GM06990 (cell line): ENCODE results near the gene HOXC12.

Experiments
- DNase-seq: peaks from one replicate; pipeline ENCODE4 v3.0.0-alpha.2; 2011; ENCODE audit not compliant: insufficient read length; ENCODE audit errors: extremely low read depth
- H3K27me3 ChIP-seq: replicated peaks from 2 replicates; pipeline ENCODE4 v1.6.0; 2011; ENCODE audit warnings: low read length; ENCODE audit not compliant: control insufficient read depth, insufficient read depth
- H3K36me3 ChIP-seq: 2 replicates; pipeline ENCODE4 v1.5.1; 2011; ENCODE audit warnings: low read length; ENCODE audit not compliant: control insufficient read depth, insufficient read depth
- H3K4me3 ChIP-seq: replicated peaks from 2 replicates; pipeline ENCODE4 v1.5.1; 2011; ENCODE audit warnings: low read depth, mild to moderate bottlenecking, control low read depth, low read length
- CTCF ChIP-seq: IDR thresholded peaks from 2 replicates; pipeline ENCODE4 v1.5.1; 2011; ENCODE audit warnings: low read length, control low read depth, mild to moderate bottlenecking, inconsistent platforms; ENCODE audit not compliant: insufficient read depth, poor library complexity, severe bottlenecking

The HOXC12 gene

GRCh38 chr12:53935383-53936341, 19.0 kb upstream of the HOXC12 start:
- no peaks in the 10 kb centered on the region for H3K36me3 ChIP-seq
- DNase-seq, result no peak
- TF ChIP-seq CTCF, result no peak
- peaks cover 8% of the 10 kb centered on the region for H3K27me3 ChIP-seq
- no peak overlapping the region for H3K4me3 ChIP-seq

GRCh38 chr12:53937099-53937498, 17.6 kb upstream of the HOXC12 start:
- TF ChIP-seq CTCF, result no peak
- Histone ChIP-seq H3K27me3 (peaks cover 8% of the 10 kb centered on the region), H3K36me3 (no peaks in the 10 kb centered on the region), H3K4me3 (no peak overlapping the region)
- DNase-seq, result no peak

- no peak for DNase-seq
- no peak overlapping the region for H3K4me3 ChIP-seq
- peaks cover 8% of the 10 kb centered on the region for H3K27me3 ChIP-seq
- no peak for TF ChIP-seq CTCF
- H3K36me3 ChIP-seq, result no peaks in the 10 kb centered on the region
Observed at GRCh38 chr12:53937596-53938325, 16.9 kb upstream of the HOXC12 start.

- Histone ChIP-seq H3K36me3 (no peaks in the 10 kb centered on the region), H3K27me3 (peaks cover 8% of the 10 kb centered on the region), H3K4me3 (no peak within 1 kb of the TSS)
- DNase-seq, result no peak
- no peak for TF ChIP-seq CTCF
Observed at GRCh38 chr12:53938326-53939140, 16.2 kb upstream of the HOXC12 start, which contains the start of gene HOXC13. TSS of gene HOXC13 (plus strand) at chr12:53938831. CDS start at chr12:53938907, 76 bp downstream.
